Mammary epithelial cell (primary cell): ENCODE results near the gene IMPACT.

Source experiments
- EZH2 ChIP-seq: IDR thresholded peaks from 2 replicates; pipeline ENCODE4 v1.6.1; 2012; ENCODE audit warnings: low read length, inconsistent platforms, borderline replicate concordance
- TF ChIP-seq, protein P1 (sequence below), 2 donors: IDR thresholded peaks in 1 of 2; conservative IDR thresholded peaks in 1 of 2; 2 replicates each; pipeline ENCODE4 v1.5.1; 2011 to 2012; ENCODE audit warnings: inconsistent platforms in 2 of 2, low read length in 2 of 2, mild to moderate bottlenecking in 2 of 2, control low read depth in 1 of 2, low read depth in 1 of 2; ENCODE audit not compliant: insufficient read depth in 1 of 2; ENCODE audit errors: extremely low read depth in 1 of 2

DNA sequence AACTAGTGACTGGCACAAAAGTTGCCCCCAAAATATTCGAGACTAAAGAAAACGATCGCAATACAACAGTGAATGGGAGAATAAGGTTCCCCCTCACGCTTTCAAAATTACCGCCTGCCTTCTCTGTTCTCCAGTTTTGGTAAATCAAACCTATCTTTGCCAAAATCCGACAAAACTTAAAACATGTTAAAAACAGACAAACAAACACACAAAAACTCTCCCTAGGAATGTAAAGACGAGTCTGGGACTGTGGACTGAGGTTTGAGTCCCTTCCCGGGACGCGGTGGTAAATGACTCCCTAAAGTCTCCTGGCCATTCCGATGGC is 435 bp upstream of the IMPACT start:
- TF ChIP-seq, protein P1, sequence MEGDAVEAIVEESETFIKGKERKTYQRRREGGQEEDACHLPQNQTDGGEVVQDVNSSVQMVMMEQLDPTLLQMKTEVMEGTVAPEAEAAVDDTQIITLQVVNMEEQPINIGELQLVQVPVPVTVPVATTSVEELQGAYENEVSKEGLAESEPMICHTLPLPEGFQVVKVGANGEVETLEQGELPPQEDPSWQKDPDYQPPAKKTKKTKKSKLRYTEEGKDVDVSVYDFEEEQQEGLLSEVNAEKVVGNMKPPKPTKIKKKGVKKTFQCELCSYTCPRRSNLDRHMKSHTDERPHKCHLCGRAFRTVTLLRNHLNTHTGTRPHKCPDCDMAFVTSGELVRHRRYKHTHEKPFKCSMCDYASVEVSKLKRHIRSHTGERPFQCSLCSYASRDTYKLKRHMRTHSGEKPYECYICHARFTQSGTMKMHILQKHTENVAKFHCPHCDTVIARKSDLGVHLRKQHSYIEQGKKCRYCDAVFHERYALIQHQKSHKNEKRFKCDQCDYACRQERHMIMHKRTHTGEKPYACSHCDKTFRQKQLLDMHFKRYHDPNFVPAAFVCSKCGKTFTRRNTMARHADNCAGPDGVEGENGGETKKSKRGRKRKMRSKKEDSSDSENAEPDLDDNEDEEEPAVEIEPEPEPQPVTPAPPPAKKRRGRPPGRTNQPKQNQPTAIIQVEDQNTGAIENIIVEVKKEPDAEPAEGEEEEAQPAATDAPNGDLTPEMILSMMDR (conservative IDR thresholded peaks at IDR 0.05 in 1 of 2, IDR thresholded peaks at IDR 0.05 in 1 of 2; ENCODE audit: extremely low read depth in 1 of 2, insufficient read depth in 1 of 2, low read depth in 1 of 2, low read length in 2 of 2), result no peak
- TF ChIP-seq EZH2, result no peak
